SKM-1 treated with dmso at 0.1 percent for 144 hours (cell line): ENCODE results near the gene NABP2.
A peak's percentile ranks its signal among the peaks of the same experiment; 100 is the strongest.

ENCODE experiments used
- DNase-seq: peaks from one replicate; lab custom pipeline; 2025; ENCODE audit not compliant: unreplicated experiment; lab: John Stamatoyannopoulos, UW

Gene NABP2

DNA sequence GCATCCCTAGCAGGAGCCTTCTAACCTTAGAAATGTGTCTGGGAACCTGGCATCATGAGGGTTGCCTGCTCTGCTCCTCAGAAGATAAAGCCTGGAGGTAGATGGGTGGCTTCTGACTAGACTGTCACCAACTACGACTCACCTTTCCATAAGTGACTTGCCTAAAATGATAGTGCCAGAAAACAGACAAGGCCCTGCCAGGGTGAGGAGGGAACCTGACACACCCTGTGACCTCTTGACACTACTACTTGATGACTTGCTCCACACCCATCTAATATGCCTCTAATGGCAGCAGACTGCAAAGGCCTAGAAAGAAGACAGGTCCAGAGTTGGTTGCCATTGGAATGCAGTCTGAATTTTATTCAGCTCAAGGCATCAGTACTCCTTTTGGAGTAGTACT is 11.8 kb upstream of the NABP2 start:
- no peak for DNase-seq

DNA sequence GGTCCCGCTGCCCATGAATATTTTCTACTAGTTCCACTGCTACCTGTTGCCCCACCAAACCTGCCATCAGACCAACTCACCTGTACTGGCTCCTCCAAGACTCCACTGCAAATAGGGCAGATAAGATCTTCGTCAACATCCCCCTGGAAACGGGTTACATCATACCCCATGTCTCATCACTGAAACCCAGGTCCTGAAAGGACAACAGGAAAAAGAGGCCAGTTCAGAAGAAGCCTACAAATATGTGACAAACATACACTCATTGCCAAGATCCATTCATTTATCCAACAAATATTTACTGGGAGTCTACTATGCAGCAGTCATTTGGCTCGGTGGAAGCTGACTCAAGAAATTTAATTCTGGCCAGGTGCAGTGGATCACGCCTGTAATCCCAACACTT is 10.3 kb upstream of the NABP2 start:
- DNase-seq, result no peak

DNA sequence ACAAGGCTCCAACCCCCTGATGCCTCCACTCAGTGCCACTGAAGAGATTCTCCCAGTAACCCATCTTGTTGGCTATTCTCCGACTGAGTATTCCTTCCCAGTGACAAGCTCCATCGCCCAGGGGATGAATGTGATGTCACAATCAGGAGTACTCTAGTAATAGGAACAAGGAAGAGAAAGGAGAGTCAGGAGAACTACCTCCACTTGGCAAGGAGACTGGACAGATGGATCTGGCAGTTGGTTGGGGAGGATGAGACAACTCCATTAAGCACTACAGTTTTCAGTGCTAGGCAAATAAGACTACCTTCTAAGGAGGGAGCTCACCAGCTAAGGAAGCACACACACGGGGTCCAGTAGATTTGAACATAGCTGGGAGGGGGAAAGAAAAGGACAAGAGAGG is 7.7 kb upstream of the NABP2 start:
- DNase-seq, result no peak

DNA sequence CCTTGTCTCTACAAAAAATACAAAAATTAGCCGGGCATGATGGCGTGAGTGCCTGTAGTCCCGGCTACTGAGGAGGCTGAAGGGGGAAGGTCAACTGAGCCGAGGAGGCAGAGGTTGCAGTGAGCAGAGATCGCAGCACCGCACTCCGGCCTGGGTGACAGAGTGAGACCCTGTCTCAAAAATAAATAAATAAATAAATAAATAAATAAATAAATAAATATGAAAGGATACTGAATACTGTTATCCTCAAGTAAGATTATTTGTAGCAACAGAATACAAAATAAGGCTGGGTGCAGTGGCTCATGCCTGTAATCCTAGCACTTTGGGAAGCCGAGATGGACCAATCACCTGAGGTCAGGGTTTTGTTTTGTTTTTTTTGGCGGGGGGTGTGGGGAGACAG is 4.3 kb upstream of the NABP2 start:
- no peak for DNase-seq

DNA sequence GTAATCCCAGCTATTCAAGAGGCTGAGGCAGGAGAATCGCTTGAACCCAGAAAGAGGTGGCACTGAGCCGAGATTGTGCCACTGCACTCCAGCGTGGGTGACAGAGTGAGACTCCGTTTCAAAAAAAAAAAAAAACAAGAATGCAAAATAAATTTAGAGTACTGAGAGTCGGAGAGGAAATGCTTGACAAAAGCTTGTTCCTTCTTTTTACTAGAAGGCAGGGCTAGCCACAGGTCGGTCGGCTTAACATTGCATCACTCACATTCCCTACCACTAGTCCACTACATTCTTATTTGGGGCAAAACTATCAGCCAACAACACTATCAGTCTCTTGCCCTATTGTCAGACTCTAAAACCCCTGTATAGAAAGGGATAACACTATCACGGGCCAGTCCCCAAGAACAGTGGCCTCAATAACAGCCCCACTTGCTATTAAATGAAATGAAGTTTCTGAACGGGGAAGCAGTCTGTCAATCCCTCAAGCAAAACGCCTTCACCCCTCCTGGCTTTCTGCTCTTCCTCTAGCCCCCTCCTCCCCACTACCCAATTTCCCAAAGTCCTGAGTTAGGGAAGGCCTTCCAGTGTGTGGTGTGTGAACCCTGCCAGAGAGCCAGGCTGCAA is 3.4 kb upstream of the NABP2 start:
- peak; percentile 64 for DNase-seq

DNA sequence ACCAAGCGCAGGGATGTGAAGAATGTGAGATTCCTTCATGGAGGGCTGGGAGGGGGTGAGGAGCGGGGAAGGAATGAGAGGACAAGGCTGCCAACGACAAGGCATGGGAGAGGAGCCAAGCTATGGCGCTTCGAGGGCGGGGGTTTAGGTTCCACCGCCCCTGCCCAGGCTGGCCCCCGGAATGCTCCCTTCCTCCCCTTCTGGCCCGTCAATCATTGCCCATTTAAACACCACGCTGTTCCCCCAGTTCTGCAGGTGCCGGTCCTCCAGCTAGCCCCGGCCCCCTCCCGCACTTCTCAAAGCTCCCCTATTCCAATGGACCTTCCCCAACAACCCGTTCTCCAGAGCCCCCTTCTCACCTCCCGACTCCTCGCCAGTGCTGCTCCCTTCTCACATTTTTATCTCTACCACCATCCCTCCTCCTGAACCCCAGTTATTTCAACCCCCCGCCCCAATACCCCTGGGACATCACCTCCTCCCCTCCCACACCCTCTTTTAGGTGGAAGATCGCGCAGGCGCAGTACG is 2.8 kb upstream of the NABP2 start:
- no peak for DNase-seq

DNA sequence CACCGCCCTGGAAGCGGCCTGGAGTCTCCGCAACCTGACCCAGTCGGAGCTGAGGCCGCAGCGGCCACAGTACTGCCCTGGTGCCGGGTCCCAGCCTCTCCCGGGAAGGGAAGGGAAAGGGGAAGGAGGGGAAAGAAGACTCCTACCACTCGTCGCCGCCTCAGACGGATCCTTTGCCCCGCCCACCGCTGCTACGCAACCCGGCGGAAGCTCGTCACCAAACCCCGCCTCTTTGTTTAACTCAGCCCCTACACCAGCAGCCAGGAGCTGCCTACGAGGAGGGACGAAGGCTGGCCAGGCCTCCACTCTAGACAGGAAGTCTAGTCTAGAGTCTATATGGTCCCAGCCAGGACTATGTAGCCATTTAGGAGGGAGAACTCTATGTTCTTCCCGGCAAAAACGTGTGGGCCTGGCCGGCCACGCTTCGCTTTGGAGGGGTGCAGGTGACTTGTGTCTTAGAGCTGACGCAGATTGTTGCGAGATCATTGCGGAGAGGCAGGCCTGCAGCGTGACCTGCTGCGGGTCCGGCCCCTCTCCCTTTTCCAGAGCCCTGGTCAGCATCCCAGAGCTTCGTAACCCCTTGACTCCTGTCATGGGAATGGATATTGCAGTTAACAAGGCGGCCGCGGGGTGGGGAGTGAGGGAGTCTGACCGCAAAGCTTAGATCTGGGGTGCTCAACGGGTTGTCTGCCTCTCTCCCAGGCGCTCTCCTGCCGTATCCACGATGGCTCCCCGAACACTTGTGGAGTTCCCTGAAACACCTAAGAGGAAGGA is 2.2 kb upstream of the NABP2 start, which contains the start of gene RNF41:
Gene RNF41 (minus strand): TSS at position 166 of the 774 bp plus-strand sequence. CDS start 7,875 bp downstream, outside the sequence.
- DNase-seq, result peak; percentile 73

DNA sequence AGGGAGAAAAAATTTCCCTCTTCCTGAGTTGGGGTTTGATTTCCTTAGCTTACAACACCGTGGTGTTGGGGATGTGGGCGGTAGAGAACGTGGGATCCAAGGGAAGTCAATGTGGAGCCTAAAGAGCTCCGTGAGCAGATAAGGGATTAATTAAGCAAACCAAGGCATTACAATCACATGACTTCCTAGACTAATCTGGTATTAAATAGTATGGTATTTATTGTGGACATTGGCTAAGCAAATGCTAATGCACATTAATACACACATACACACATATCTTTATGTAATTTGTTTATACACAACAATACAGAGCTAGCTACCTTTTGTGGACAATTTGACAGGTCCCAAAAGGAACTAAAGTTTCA is 1.6 kb upstream of the NABP2 start:
- DNase-seq, result no peak

DNA sequence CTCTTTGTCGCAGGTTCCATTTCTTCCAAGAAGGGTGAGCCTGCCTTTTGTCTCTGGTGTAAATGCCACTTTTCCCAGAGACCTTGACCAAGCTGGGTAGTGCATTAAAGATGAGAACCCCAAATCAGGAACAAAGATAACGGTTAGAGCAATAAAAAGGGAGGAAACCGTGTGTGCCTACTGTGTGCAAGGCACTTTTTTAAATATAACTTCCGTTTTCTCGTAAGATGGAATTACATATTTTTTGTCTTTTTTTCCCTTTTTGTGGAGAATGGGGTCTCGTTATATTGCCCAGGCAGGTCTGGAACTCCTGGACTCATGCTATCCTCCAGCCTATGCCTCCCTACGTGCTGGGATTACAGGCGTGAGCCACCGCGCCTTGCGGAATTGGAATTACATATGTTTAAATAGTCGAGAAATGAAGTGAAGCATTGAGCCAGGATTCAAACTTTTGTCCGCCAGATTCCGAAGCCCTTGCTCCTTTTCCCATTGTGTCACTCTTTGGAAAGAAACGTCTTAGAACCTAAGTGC is 506 bp upstream of the NABP2 start:
- DNase-seq, result no peak

DNA sequence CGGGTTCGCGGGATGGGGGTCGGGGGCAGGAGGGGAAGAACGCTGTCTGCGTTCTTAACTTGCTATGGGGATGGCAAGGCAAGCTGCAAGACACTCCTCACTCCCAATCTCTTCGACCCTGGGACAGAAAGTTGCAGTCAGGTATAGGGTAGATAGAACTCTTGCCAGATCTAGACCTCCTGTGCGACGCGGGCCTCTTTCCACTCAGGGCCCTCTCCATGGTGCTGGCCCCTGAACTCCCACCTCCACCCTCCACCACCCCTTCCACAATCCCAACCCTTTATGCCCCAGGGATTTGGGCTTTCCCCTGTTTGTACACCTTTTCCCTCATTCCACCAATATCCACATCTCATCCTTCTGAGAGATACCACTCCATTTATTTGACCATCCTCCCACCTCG is 812 bp downstream of the NABP2 start:
- no peak for DNase-seq

DNA sequence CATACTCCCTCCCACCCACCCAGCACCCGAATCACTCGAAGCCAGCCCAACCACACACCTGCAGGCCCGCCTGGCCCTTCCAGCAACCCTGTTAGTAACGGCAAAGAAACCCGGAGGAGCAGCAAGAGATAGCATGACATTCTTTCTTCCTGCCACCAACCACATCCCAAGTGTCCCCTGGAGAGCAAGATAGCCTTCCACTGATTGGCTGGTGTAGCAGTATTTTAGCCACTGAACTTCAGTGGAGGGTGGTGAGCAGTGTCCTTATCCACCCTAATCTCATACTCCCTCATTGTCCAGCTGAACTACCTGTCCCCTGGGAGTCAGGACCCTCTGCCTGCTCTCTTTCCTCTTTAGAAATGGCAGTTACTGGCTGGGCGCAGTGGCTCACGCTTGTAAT is 4.9 kb downstream of the NABP2 start:
- no peak for DNase-seq

DNA sequence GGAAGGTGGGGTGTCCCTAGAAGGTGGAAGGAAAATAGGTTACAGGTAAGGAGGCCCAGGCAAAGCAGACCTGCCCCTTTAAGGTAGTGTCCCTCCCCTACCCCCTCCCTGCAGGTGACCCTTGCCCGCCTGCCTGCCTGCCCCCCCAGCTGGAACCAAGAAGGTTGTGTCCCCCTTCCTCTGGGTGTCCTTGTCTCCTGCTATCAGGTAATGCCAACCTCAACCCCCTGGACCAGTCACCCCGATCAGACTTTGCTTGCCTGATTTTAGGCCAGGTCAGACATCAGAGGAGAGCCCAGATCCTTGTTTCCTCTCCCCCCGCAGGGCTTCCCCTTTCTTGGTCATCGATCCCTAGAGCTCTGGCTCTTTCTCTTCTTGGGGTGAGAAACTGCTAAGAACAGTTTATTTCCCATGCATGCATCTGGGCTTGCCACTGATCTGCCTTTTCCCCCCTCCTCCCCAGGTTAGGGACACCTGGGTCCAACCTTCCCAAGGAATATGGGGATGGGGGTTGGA is 5.8 kb downstream of the NABP2 start, which contains the start of gene SLC39A5:
Gene SLC39A5 (plus strand): TSS at position 136 of the 516 bp plus-strand sequence. CDS start 1,224 bp downstream, outside the sequence.
- DNase-seq, result no peak

DNA sequence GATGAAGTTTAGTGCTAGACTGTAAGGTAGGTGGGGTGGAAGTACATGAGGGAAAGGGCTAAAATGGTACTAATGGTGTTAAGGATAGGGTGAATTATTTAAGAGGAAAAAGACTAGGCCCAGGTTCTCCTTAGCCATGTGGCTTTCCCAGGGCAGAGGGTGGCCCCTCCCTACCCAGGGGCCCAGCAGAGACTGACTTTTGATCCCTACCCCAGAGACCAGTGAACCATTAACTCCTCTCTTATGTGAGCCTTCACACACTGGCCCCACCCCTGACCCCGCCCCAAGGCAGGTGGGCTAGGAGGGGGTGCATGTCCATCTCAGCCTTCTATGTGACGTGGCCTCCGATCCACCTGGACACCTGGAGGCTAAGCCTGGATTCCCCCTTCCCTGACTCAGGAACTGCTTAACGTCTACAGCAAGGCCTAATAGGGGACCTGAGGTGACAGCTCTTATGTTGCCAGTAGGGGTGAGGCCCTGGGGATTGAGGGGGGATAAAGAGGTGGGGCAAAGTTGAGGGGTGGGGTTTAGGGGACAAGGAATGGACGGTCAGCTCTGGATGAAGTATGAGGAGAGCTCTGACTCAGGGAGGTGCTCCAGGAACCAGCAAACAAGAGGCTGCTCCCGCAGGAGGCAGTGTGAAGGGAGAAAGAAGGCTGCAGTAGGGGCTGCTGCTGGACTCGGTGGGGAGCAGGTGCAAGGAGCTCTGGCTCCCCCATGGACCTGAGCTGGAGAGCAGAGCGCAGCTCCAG is 6.5 kb downstream of the NABP2 start:
- no peak for DNase-seq

DNA sequence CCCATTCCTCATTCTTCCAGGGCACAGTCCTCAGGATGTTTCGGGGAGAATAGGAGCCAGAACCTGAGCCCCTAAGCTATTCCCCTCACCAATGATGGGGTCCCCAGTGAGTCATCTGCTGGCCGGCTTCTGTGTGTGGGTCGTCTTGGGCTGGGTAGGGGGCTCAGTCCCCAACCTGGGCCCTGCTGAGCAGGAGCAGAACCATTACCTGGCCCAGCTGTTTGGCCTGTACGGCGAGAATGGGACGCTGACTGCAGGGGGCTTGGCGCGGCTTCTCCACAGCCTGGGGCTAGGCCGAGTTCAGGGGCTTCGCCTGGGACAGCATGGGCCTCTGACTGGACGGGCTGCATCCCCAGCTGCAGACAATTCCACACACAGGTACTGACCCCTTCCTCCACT is 7.0 kb downstream of the NABP2 start:
- DNase-seq, result no peak

DNA sequence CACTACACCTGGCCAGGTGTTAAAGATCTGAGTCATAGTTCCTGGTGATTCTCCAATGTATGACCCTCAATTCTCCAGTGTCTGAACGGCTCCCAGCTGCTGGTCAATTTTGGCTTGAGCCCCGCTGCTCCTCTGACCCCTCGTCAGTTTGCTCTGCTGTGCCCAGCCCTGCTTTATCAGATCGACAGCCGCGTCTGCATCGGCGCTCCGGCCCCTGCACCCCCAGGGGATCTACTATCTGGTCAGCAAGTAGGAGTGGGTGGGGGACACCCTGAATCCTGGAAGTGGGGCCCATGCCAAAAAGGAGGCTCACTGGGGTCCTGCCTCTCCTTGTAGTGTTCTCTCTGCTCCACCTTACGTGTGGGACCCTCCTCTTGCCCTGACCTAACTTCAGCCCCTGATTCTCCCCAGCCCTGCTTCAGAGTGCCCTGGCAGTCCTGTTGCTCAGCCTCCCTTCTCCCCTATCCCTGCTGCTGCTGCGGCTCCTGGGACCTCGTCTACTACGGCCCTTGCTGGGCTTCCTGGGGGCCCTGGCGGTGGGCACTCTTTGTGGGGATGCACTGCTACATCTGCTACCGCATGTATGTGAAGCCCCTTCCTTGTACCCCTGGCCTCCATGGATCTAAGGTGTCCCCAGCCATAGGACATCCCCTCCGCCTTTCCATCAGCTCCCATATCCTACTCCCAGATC is 10.7 kb downstream of the NABP2 start:
- DNase-seq, result no peak

DNA sequence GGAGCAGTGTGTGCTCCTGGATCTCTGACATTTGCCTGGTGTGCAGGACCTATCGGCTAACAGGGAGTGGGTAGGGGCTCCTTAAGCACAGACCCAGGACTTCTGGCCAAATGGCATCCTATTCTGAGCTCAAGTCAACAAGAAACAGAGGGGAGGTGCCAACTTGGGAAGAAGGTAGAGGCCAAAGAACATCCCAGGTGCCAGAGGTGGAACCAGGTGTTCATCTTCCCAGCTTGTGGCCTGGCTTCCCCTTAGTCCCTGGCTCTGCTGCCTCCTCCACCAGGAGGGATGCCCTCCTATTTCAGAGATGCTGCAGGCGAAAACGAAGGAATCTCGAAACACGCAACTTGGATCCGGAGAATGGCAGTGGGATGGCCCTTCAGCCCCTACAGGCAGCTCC is 11.9 kb downstream of the NABP2 start:
- DNase-seq, result no peak

DNA sequence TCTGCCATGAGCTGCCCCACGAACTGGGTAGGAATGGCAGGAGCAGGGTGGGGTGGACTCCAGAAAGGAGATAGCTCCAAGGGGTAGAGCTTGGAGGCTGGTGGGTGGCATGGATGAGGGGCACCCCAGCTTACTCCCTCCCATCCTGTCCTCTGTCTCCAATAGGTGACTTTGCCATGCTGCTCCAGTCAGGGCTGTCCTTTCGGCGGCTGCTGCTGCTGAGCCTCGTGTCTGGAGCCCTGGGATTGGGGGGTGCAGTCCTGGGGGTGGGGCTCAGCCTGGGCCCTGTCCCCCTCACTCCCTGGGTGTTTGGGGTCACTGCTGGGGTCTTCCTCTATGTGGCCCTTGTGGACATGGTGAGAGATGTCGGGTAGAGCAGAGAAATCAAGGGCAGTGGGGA is 12.8 kb downstream of the NABP2 start:
- no peak for DNase-seq

DNA sequence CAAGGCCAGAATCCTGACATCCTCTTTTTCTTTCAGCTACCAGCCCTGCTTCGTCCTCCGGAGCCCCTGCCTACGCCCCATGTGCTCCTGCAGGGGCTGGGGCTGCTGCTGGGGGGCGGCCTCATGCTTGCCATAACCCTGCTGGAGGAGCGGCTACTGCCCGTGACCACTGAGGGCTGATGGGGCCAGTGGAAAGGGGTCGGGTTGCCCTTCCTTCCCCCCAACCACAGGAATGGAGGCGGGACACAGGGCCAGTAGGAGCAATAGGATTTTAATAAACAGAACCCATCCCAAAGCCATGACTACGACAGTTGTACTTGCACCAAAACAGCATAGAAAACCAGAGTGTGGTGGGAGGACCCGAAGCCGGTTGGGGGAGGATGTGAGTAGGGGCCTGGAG is 13.4 kb downstream of the NABP2 start:
- no peak for DNase-seq

DNA sequence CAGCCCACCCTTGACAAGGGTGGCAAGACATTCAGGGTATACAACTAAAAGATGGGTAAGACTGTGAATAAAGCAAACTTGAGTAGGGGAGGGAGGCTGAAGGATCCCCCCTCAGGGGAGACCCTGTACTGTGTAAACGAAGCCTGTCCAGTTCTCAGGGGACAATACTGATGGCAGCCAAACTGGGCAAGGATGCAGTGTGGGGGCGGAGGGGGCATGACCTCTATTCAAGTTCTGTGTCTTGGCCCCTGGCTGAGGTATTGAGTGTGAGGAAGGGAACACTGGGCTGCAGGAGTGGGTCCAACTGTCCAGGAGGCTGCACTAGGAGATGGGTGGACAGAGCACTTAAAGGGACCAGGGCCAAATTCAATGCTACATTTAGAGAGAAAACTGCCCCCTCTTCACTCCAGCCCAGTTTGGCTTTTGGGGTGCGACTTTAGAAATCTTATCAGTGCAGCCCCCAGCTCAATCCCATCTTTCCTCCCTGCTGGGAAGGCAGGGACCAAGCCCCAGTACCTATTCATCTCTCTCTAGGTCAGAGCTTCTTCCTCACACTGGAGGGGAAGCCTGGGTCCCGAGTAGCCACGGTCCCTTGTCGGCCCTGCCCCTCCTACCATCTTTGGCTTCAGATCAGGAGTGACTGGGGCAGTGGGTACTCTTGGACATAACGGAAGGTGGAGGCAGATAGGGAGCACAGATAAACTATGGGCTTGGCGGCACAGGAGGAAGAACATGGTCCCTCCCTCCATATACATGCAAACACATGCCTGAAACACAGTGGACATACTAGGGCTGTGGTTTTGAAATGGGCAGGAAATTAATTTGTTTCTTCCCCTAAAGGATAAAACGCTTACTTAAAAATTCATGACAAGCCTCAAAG is 17.5 kb downstream of the NABP2 start:
- peak; percentile 3 for DNase-seq

DNA sequence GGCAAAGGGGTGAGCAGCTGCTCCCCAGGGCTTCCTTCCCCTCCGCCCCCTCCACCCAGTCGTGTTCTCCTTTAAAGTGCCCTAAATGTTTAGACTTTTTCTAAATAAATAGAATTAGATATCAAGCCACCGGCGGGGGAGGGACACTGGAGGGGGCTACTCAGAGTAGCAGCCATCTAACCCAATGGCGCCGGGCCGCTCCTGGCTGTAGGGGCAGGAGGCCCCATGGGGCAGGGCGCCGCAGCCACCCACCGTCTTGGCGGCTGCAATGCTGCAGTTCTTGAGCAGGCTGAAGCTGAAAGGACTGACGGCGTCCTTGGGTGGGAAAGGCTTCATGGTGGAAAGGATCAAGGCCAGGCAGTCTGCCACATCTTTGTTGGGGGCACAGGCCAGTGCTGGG is 18.8 kb downstream of the NABP2 start:
- DNase-seq, result no peak
